IMR-90 (cell line): ENCODE measurements around the gene R3HDM2. TPM values are rescaled to one million over a fixed set of nuclear protein-coding genes. Genes with fewer than 3 reads are reported as not detected.

Experiments
- ATAC-seq: fragments of 200-7000 bp; cut with Tn5 transposase; 2 replicates; pipeline ENCODE4 v1.9.1; 2020; ENCODE audit warnings: low read depth, mild to moderate bottlenecking, moderate library complexity
- BruUV-seq: library from RNA; stranded (reverse); fragments of 400-500 nt; replicated peaks from 2 replicates; lab custom pipeline; 2021; lab: Mats Ljungman, UMichigan
- CTCF ChIA-PET: fragments of 300-600 bp; formaldehyde crosslinking; extraction: SDS; loops from one replicate; lab custom pipeline; 2021; ENCODE audit warnings: antibody characterized with exemption; lab: Yijun Ruan, JAX
- POLR2A ChIA-PET: fragments of 300-600 bp; sonication (Branson Sonifier 250); formaldehyde crosslinking; loops from one replicate; lab custom pipeline; 2022; ENCODE audit warnings: antibody characterized with exemption; ENCODE audit not compliant: unreplicated experiment; lab: Charles Lee
- DNase-seq: peaks from one replicate; pipeline ENCODE4 v3.0.0; 2013
- H2AFZ ChIP-seq: replicated peaks from 2 replicates; pipeline ENCODE3; 2013; ENCODE audit warnings: low read length, mild to moderate bottlenecking; ENCODE audit not compliant: poor library complexity
- H2AK5ac ChIP-seq: 2 replicates; pipeline ENCODE4 v1.6.1; 2013; ENCODE audit warnings: low read depth, low read length, inconsistent platforms
- H2AK9ac ChIP-seq: replicated peaks from 2 replicates; pipeline ENCODE3; 2013; ENCODE audit warnings: mild to moderate bottlenecking, low read depth, low read length, moderate library complexity; ENCODE audit not compliant: poor library complexity
- H2BK120ac ChIP-seq: 2 replicates; pipeline ENCODE4 v1.6.1; 2013; ENCODE audit warnings: low read depth, low read length, inconsistent platforms
- H2BK15ac ChIP-seq: 3 replicates; pipeline ENCODE4 v1.6.1; 2013; ENCODE audit warnings: low read depth, low read length, inconsistent platforms
- H2BK20ac ChIP-seq: 2 replicates; pipeline ENCODE4 v1.6.1; 2013; ENCODE audit warnings: low read depth, mild to moderate bottlenecking, inconsistent platforms, low read length, moderate library complexity
- H2BK5ac ChIP-seq: 2 replicates; pipeline ENCODE4 v1.6.1; 2013; ENCODE audit warnings: mild to moderate bottlenecking, low read depth, low read length, inconsistent platforms; ENCODE audit not compliant: poor library complexity, severe bottlenecking
- H3K14ac ChIP-seq: replicated peaks from 2 replicates; pipeline ENCODE4 v1.6.1; 2013; ENCODE audit warnings: low read depth, low read length, inconsistent platforms
- H3K18ac ChIP-seq: 2 replicates; pipeline ENCODE4 v1.6.1; 2013; ENCODE audit warnings: low read depth, low read length, control low read depth
- H3K23ac ChIP-seq: 2 replicates; pipeline ENCODE4 v1.6.1; 2013; ENCODE audit warnings: low read depth, low read length, inconsistent platforms
- H3K27ac ChIP-seq: 2 replicates; pipeline ENCODE4 v1.5.1; 2013; ENCODE audit warnings: mild to moderate bottlenecking, control low read depth, low read length; ENCODE audit not compliant: insufficient read depth
- H3K27me3 ChIP-seq: 2 replicates; pipeline ENCODE4 v1.6.1; 2013; ENCODE audit warnings: low read length; ENCODE audit not compliant: control insufficient read depth, insufficient read depth
- H3K36me3 ChIP-seq: 2 replicates; pipeline ENCODE4 v1.6.1; 2013; ENCODE audit warnings: low read length, mixed read lengths; ENCODE audit not compliant: control insufficient read depth, insufficient read depth
- H3K4ac ChIP-seq: 2 replicates; pipeline ENCODE4 v1.6.1; 2013; ENCODE audit warnings: low read depth, low read length, inconsistent platforms
- H3K4me1 ChIP-seq: 2 replicates; pipeline ENCODE4 v1.6.1; 2013; ENCODE audit warnings: low read length, mixed read lengths; ENCODE audit not compliant: control insufficient read depth, insufficient read depth
- H3K4me2 ChIP-seq: 2 replicates; pipeline ENCODE4 v1.6.1; 2013; ENCODE audit warnings: low read depth, mild to moderate bottlenecking, control low read depth, low read length, moderate library complexity
- H3K4me3 ChIP-seq: 2 replicates; pipeline ENCODE4 v1.5.1; 2013; ENCODE audit warnings: low read depth, mild to moderate bottlenecking, control low read depth, low read length, moderate library complexity; ENCODE audit not compliant: insufficient read depth
- H3K56ac ChIP-seq: 2 replicates; pipeline ENCODE4 v1.6.1; 2013; ENCODE audit warnings: low read length, inconsistent platforms; ENCODE audit not compliant: insufficient read depth; ENCODE audit errors: extremely low read depth
- H3K79me1 ChIP-seq, 2 experiments: 2 replicates each; pipeline ENCODE4 v1.6.1; 2013; ENCODE audit warnings: low read length in 2 of 2, inconsistent platforms in 1 of 2, low read depth in 1 of 2
- H3K9ac ChIP-seq: 2 replicates; pipeline ENCODE4 v1.6.1; 2013; ENCODE audit warnings: low read depth, low read length, control low read depth
- H3K9me1 ChIP-seq: 2 replicates; pipeline ENCODE4 v1.6.1; 2013; ENCODE audit warnings: low read length, inconsistent platforms; ENCODE audit not compliant: insufficient read depth
- H3K9me3 ChIP-seq: 2 replicates; pipeline ENCODE4 v1.6.1; 2013; ENCODE audit warnings: low read length; ENCODE audit not compliant: control insufficient read depth, insufficient read depth
- H4K20me1 ChIP-seq: 2 replicates; pipeline ENCODE4 v1.6.1; 2013; ENCODE audit warnings: low read length, inconsistent platforms; ENCODE audit not compliant: insufficient read depth
- H4K5ac ChIP-seq: 2 replicates; pipeline ENCODE4 v1.6.1; 2013; ENCODE audit warnings: mild to moderate bottlenecking, low read depth, low read length, control low read depth
- H4K8ac ChIP-seq, 2 experiments: 2 replicates each; pipeline ENCODE4 v1.6.1; 2013; ENCODE audit warnings: low read depth in 2 of 2, low read length in 2 of 2, control low read depth in 1 of 2, inconsistent platforms in 1 of 2
- H4K91ac ChIP-seq: 2 replicates; pipeline ENCODE4 v1.6.1; 2013; ENCODE audit warnings: low read depth, low read length, inconsistent platforms; ENCODE audit not compliant: insufficient read depth
- CHD1 ChIP-seq: IDR thresholded peaks from 2 replicates; pipeline ENCODE4 v1.6.1; 2012; ENCODE audit warnings: low read depth, low read length, improper control_type of control experiment
- CTCF ChIP-seq: conservative IDR thresholded peaks from 2 replicates; pipeline ENCODE4 v1.5.1; 2012; ENCODE audit warnings: mild to moderate bottlenecking, low read depth, low read length, improper control_type of control experiment
- FOS ChIP-seq: fragments of 150-350 bp; IDR thresholded peaks from 2 replicates; pipeline ENCODE4 v1.6.1; 2016; ENCODE audit warnings: low read depth, low read length
- MAZ ChIP-seq: IDR thresholded peaks from 2 replicates; pipeline ENCODE4 v1.6.1; 2012; ENCODE audit warnings: low read depth, mild to moderate bottlenecking, low read length, improper control_type of control experiment, moderate library complexity, borderline replicate concordance
- MXI1 ChIP-seq: IDR thresholded peaks from 2 replicates; pipeline ENCODE4 v1.6.1; 2012; ENCODE audit warnings: low read depth, mild to moderate bottlenecking, low read length, moderate library complexity, borderline replicate concordance
- POLR2A ChIP-seq: IDR thresholded peaks from 2 replicates; pipeline ENCODE4 v1.6.1; 2012; ENCODE audit warnings: mild to moderate bottlenecking, low read depth, low read length
- RAD21 ChIP-seq: IDR thresholded peaks from 2 replicates; pipeline ENCODE4 v1.6.1; 2012; ENCODE audit warnings: low read length, improper control_type of control experiment
- RCOR1 ChIP-seq: IDR thresholded peaks from 2 replicates; pipeline ENCODE4 v1.6.1; 2012; ENCODE audit warnings: mild to moderate bottlenecking, low read length, improper control_type of control experiment; ENCODE audit not compliant: insufficient replicate concordance
- RFX5 ChIP-seq: IDR thresholded peaks from 2 replicates; pipeline ENCODE4 v1.8.0; 2012; ENCODE audit warnings: low read depth, mild to moderate bottlenecking, low read length, moderate library complexity
- WGBS, 2 experiments: methylation state at CpG; one replicate each; pipeline versions ENCODE4 v1.1.5 to v1.1.7; 2013; ENCODE audit warnings: missing lambda C conversion rate in 2 of 2; ENCODE audit not compliant: insufficient read length in 1 of 2; ENCODE audit errors: extremely low coverage in 2 of 2; 5-methylcytosine and 5-hydroxymethylcytosine counted together
- dilution Hi-C: fragments of 300-500 bp; cut with HindIII; formaldehyde crosslinking; loops from one replicate; pipeline ENCODE4 v1.14.3; 2018; ENCODE audit warnings: low sequenced_read_pairs; ENCODE audit not compliant: unreplicated experiment
- in situ Hi-C: fragments of 300-500 bp; cut with MboI; formaldehyde crosslinking; loops from 3 replicates; pipeline ENCODE4 v1.14.3; 2019; ENCODE audit warnings: low sequenced_read_pairs, inconsistent platforms, mixed read lengths
- intact Hi-C: fragments of 100-400 bp; cut with micrococcal nuclease; formaldehyde crosslinking; loops from 2 replicates; pipeline ENCODE4 v1.10.0; 2022
- polyA plus RNA-seq, 3 experiments: library from polyadenylated mRNA; depleted of rRNA; stranded (reverse); fragments of >200 nt; gene quantifications; 2 replicates each; pipeline ENCODE4 v1.2.3, GENCODE V29; 2012; ENCODE audit warnings: low replicate concordance in 1 of 3
- total RNA-seq: library from RNA; depleted of rRNA; stranded (reverse); fragments of >200 nt; gene quantifications from 2 replicates; pipeline ENCODE4 v1.2.3, GENCODE V29; 2012
- TF ChIP-seq, protein P1 (sequence below): fragments of 150-350 bp; IDR thresholded peaks from 2 replicates; pipeline ENCODE4 v1.6.1; 2017; ENCODE audit warnings: mild to moderate bottlenecking, antibody characterized with exemption, low read length, low read depth

R3HDM2 gene
- total and polyA plus RNA-seq, 2 of the 4 experiments (the other 2 are of a cell fraction) = 7.5 to 28.4 TPM

DNA sequence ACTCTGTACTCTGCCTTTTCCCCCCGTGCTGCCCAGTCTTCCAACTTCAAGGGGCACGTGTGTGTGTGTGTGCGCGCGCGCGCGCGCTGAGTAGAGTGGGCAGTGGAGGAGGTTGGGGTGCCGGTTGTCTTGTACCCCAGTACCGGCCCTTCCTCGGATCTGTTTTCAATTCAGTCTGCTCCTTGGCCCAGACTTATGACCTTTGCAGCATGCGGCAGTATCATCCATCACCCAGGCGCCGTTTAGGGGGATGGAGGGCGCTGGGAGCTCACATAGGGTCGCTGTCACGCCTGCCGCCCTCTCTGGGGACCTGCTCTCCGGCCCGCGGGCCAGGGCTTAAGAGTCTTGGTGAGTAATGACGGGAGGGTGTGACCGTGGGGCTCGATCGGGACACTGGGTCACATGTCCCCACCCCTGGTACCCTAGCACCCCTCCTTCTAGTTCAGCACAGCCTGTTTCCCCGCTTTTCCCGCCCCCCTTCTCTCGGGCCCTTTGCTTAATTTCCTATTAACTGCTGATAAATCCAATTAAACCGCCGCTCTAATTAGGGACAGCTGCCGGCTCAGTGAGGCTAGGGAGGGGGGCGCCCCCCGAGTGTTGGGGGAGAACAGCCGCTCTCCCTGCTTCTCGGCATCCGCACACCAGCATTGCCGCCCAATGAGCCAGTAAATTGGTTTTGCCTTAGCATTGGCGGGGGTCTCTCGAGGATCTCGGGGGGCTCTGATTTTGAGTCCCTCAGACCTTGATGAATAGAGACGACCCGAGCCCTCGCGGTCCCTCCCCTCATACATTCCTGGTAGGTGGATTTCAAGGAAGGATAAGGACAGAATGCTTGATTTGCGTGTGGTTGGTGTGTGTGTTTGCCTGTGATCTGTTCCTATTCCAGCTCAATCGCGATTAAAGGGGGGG lies 189.2 kb downstream of the R3HDM2 start:
- no peak for ATAC-seq
- Histone ChIP-seq H4K20me1 (peaks cover 42% of the 10 kb centered on the region; the same call in 1 of the 2 replicates), H3K27me3 (peaks cover 6% of the 10 kb centered on the region; the same call in 1 of the 2 replicates), H3K23ac (0 out of 2 replicates have a peak overlapping the region, but pooled peaks have one; percentile 75), H3K27ac (no peak overlapping the region), H2BK5ac (no peak overlapping the region), H3K4me2 (peak overlapping the region; percentile 92; the same call in 1 of the 2 replicates), H2AFZ (peak overlapping the region; percentile 92), H4K5ac (no peak overlapping the region), H2AK5ac (no peak overlapping the region), H3K18ac (no peak overlapping the region), H3K4ac (no peak overlapping the region), H2BK120ac (no peak overlapping the region), H4K91ac (no peak overlapping the region), H3K9me3 (no peaks in the 10 kb centered on the region), H2BK20ac (no peak overlapping the region), H2BK15ac (no peak overlapping the region), H3K36me3 (no peaks in the 10 kb centered on the region), H3K79me1 (peaks cover 0 to 10% of the 10 kb centered on the region in 2 experiments; a peak in 1 of 4 replicates), H2AK9ac (peak overlapping the region; percentile 34), H4K8ac (no peak overlapping the region), H3K4me3 (no peak overlapping the region), H3K9me1 (peaks cover 7% of the 10 kb centered on the region; the same call in 1 of the 2 replicates), H3K9ac (no peak overlapping the region), H3K56ac (no peak overlapping the region), H3K4me1 (peaks cover 17% of the 10 kb centered on the region), H3K14ac (no peak overlapping the region)
- no peak for TF ChIP-seq FOS
- no peak for TF ChIP-seq POLR2A
- no peak for TF ChIP-seq RAD21
- TF ChIP-seq, protein P1, sequence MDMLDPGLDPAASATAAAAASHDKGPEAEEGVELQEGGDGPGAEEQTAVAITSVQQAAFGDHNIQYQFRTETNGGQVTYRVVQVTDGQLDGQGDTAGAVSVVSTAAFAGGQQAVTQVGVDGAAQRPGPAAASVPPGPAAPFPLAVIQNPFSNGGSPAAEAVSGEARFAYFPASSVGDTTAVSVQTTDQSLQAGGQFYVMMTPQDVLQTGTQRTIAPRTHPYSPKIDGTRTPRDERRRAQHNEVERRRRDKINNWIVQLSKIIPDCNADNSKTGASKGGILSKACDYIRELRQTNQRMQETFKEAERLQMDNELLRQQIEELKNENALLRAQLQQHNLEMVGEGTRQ = no peak
- TF ChIP-seq CHD1 = no peak
- no peak for TF ChIP-seq CTCF
- no peak for TF ChIP-seq MXI1
- TF ChIP-seq MAZ = no peak
- no peak for TF ChIP-seq RFX5
- TF ChIP-seq RCOR1 = no peak
- POLR2A ChIA-PET = no interaction called here
- intact Hi-C loops = loop anchor here (5.0 kb wide), 1 partner anchor 129 kb away; the partner anchor contains the start of gene STAT6
- dilution Hi-C loops = no loop called here
- 25% methylated on average over 8 of the region's 48 CpGs; no CpG with 5 or more reads in 1 of the 2 experiments for WGBS, 2 experiments
- CTCF ChIA-PET = interaction anchor here (1.1 to 5.8 kb wide), 5 partner anchors 12 to 217 kb away, joined by 3 to 47 read pairs (median 6); partner anchors contain the start of gene SHMT2
- in situ Hi-C loops = no loop called here
- no TSS peak for BruUV-seq
- DNase-seq = no peak
